HT1080 (cell line): ENCODE measurements around the gene CST5. TPM values are rescaled to one million over a fixed set of nuclear protein-coding genes. Genes with fewer than 3 reads are reported as not detected.
A peak's percentile ranks its signal among the peaks of the same experiment; 100 is the strongest.

Source experiments
- DNase-seq: peaks from one replicate; pipeline ENCODE4 v3.0.0-alpha.2; 2015; ENCODE audit warnings: low read depth
- total RNA-seq: library from RNA; depleted of rRNA; stranded (reverse); fragments of >200 nt; shearing (Covaris generic); gene quantifications from 2 replicates; pipeline ENCODE4 v1.2.3, GENCODE V29; 2014; rRNA removed

The CST5 gene
- total RNA-seq, 1 experiment from 2014 or later = not detected

DNA sequence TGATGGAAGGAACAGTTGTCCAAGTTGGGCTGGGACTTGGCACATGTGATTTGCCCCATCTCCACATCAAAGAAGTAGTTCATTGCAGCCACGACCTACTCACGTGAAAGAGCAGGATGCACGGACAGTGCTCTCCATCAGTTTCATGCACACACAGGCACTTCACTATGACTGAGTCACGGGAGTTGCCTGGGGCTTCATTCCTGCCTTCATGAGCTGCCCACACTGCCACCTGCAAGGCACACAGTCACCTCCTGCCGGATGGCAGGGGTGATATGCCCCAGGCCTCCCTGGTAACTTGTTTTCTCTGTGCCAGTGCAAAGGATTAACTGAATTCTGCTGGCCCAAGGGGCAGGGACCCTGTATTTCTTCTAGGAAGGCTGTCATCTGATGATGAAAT, 22.8 kb downstream of the CST5 start:
- DNase-seq = no peak

DNA sequence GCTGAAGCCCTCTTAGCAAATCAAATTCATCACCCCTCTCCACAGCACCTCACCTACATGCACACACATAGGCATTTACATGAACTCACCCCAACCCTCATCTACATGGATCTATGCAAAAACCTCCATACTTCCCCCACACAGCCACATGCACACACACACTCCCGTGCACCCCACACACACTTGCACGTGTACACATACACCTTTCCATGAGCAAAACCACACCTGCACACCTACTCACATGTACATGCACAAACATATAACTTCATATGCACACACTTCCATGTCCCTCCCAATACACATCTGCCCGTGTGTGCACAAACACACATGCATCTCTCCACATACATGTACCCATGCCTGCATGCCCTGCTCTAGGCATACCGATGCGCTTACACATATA, 23.3 kb downstream of the CST5 start:
- no peak for DNase-seq

DNA sequence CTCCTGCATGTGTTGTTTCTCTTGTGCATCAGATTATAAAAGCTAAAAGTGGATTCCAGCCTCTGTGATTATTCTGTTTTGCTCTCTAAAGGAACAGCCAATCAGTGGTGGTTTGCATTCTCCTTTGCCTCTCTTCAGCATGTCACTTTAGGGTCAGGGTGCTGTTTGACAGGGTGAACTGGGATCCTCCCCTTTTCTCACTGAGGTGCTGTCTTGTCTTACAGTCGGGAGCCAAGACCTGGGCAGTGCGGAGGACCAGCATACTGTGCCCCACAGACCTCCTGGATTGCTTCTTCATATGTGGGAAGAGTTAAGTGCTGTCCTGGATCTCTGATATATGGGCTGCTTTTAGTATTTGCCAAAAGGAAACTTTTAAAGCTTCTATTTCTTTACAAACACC, 37.9 kb downstream of the CST5 start:
- DNase-seq = no peak

DNA sequence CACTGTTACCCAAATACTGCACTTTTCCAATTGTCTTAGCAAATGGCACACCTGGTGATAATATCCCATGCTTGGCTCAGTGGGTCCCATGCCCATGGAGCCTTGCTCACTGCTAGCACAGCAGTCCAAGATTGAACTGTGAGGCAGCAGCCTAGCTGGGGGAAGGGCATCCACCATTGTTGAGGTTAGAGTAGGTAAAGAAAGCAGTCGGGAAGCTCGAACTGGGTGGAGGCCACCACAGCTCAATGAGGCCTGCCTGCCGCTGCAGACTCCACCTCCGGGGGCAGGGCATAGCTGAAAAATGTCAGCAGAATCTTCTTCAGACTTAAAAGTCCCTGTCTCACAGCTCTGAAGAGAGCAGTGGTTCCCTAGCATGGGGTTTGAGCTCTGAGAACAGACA, 43.8 kb downstream of the CST5 start:
- DNase-seq = no peak

DNA sequence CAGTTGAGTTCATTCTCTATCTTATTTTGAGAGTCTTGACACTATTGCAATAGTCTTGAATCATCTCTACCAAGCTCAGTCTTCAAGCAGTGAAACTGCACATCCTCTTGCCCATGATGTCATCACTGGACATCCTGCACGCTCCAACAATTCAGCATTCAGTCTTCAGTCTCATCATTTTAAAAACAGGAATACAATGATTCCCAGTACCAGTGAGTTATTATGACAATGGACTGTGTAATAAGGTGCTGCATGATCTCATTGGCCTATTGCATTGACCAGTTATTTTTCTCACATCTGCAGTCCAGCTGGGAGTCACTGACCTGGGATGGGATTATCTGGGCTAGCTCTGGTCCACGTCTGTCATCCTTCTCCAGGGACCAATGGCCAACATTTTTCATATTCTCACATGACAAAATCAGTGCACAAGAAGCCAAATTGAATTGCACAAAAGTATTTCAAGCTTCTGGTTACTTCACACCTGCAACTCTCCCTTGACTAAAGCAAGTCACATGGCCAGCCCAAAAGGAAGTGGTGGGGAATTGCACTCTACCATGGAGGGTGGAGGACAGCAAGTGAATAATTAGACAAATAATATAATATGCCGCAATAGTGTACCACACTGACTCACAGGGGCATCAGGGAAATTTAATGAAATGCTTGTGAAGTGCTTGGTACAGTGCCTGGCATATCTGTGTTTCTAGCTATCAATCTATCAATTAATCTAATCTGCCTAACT, 46.6 kb downstream of the CST5 start:
- no peak for DNase-seq

DNA sequence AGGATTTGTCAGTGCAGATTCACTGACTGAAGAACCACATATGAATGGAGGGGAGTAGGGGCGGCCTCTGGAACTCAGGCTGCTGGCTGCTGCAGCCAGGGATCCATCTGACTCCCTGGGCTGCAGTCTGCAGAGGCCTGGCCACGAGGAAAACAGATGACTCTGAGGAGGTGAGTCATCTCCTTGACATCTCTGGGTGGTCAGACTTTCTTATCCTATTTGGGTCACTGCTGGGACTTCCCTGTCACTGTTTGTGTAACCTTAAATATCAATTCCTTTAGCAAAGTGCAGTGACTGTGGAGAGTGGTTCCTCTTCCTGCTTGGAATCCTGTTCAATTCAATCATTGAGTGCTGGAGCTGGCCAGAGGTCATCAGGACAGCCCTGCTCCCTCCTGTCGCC, 47.6 kb downstream of the CST5 start:
- DNase-seq = peak; percentile 68

DNA sequence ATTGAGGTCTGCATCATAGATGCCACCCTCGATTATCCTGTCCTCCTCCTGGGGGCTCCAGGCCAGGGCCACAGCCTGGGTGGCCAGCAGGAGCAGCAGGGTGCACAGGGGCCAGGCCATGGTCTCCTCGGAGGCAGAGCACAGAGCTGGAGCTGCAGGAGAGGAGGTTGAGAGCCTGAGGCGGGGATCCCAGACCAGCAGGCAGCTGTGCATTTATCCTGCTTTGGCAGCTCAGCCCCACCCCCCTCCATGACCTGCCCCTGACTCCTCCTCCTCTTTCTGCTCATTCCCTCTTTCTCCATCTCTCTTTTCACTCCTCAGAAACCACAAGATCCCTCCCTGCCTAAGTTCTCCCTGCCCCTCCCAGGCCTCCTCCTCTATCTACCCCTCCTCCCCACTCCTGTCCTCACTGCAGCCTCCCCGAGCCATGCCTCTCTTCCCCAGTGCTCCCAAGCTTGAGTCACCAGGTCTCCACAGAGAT, 53.0 kb downstream of the CST5 start, which contains the start of gene CST2:
TSS of gene CST2 (minus strand) at position 189 of the 481 bp plus-strand sequence. CDS start at position 120, 69 bp downstream.
- DNase-seq = peak; percentile 21

Other genes with a start within 250 kb of the CST5 start
- gene CST3, start 241.8 kb downstream of the CST5 start, total RNA-seq = 193 and 254 TPM in 2 replicates
- not detected in 2 replicates for gene CST4, start 190.7 kb downstream of the CST5 start, total RNA-seq
- gene CST1, start 128.8 kb downstream of the CST5 start, total RNA-seq = not detected in 2 replicates
- gene CST2, start 53.0 kb downstream of the CST5 start, total RNA-seq = not detected in 2 replicates
- gene GGTLC1, start 109.0 kb upstream of the CST5 start, total RNA-seq = not detected in 2 replicates